ENCODE data around the gene OR2Y1. TPM values are rescaled to one million over a fixed set of nuclear protein-coding genes. Genes with fewer than 3 reads are reported as not detected.

The OR2Y1 gene
- total RNA-seq, 1 donor from 2014 or later = not detected

Other genes with a start within 250 kb of the OR2Y1 start
- 32.4 TPM for gene CNOT6, start 245.7 kb downstream of the OR2Y1 start, total RNA-seq
- 1,318 TPM for gene SCGB3A1, start 148.6 kb downstream of the OR2Y1 start, total RNA-seq
- 24.8 TPM for gene FLT4, start 90.5 kb downstream of the OR2Y1 start, total RNA-seq
- gene MGAT1, start 62.7 kb upstream of the OR2Y1 start, total RNA-seq = 241 TPM
- 28.3 TPM for gene ZFP62, start 121.2 kb upstream of the OR2Y1 start, total RNA-seq
- gene BTNL8, start 159.1 kb upstream of the OR2Y1 start, total RNA-seq = 5.3 TPM
- gene BTNL3, start 248.8 kb upstream of the OR2Y1 start, total RNA-seq = not detected